K562 (cell line): Measurements from ENCODE around the gene STK4. TPM values are rescaled to one million over a fixed set of nuclear protein-coding genes. Genes with fewer than 3 reads are reported as not detected.

ENCODE experiments used
- CHD2 ChIP-seq: IDR thresholded peaks from 2 replicates; pipeline ENCODE4 v1.6.1; 2011; ENCODE audit warnings: low read depth, low read length
- ESRRA ChIP-seq: fragments of 450-650 bp; IDR thresholded peaks from 2 replicates; pipeline ENCODE4 v1.6.1; 2014; ENCODE audit warnings: low read depth, mild to moderate bottlenecking, moderate library complexity, borderline replicate concordance
- FOXJ2 ChIP-seq: fragments of 200-800 bp; sonication (Bioruptor generic); IDR thresholded peaks from 2 replicates; pipeline ENCODE4 v1.6.1; 2016; ENCODE audit warnings: missing genetic modification characterization, missing compliant biosample characterization
- GABPB1 ChIP-seq: sonication (generic); formaldehyde crosslinking; IDR thresholded peaks from 2 replicates; pipeline ENCODE4 v1.8.0; 2022; ENCODE audit warnings: mild to moderate bottlenecking, missing genetic modification reagents
- HDGF ChIP-seq: fragments of 450-650 bp; IDR thresholded peaks from 2 replicates; pipeline ENCODE4 v1.6.1; 2016
- IFI16 ChIP-seq: fragments of 250-450 bp; sonication (Bioruptor Pico); IDR thresholded peaks from 2 replicates; pipeline ENCODE4 v2.1.2; 2022; ENCODE audit warnings: mild to moderate bottlenecking, inconsistent platforms
- JUN ChIP-seq, 2 experiments: sonication (generic) in 1 of 2; formaldehyde crosslinking in 1 of 2; IDR thresholded peaks; 2 replicates each; pipeline versions ENCODE4 v1.6.1 to v1.8.0; 2012 to 2022; ENCODE audit warnings: borderline replicate concordance in 2 of 2, mild to moderate bottlenecking in 2 of 2, improper control_type of control experiment in 1 of 2, low read depth in 1 of 2, low read length in 1 of 2, missing genetic modification reagents in 1 of 2
- MEIS2 ChIP-seq: fragments of 450-650 bp; IDR thresholded peaks from 2 replicates; pipeline ENCODE4 v1.6.1; 2014; ENCODE audit warnings: mild to moderate bottlenecking; ENCODE audit not compliant: partially characterized antibody
- NELFE ChIP-seq: IDR thresholded peaks from 2 replicates; pipeline ENCODE4 v1.6.1; 2011; ENCODE audit warnings: mild to moderate bottlenecking; ENCODE audit not compliant: insufficient read depth, insufficient read length
- POLR2AphosphoS5 ChIP-seq: IDR thresholded peaks from 2 replicates; pipeline ENCODE4 v1.6.1; 2011; ENCODE audit warnings: mild to moderate bottlenecking, low read depth, low read length, moderate library complexity; ENCODE audit not compliant: control insufficient read depth, insufficient read depth
- RCOR1 ChIP-seq, 2 experiments: IDR thresholded peaks; 2 replicates each; pipeline ENCODE4 v1.6.1; 2012; ENCODE audit warnings: low read depth in 2 of 2, low read length in 2 of 2, borderline replicate concordance in 1 of 2, improper control_type of control experiment in 1 of 2
- SOX6 ChIP-seq: fragments of 450-650 bp; IDR thresholded peaks from 2 replicates; pipeline ENCODE4 v1.6.1; 2014; ENCODE audit warnings: mild to moderate bottlenecking
- polyA plus RNA-seq, 8 experiments: library from polyadenylated mRNA; depleted of rRNA in 4 of 8; stranded (reverse) in 5 of 8; unstranded in 3 of 8; fragments of >200 nt; fragmentation: Nextera tagmentation in 2 of 8; fragmentation: Illumina TruSeq in 1 of 8; extraction: Ambion mirVana in 2 of 8; extraction: Trizol in 1 of 8; gene quantifications; 2 replicates each; pipeline versions ENCODE4 v1.2.1 to v1.2.3, GENCODE V29; 2011 to 2014; ENCODE audit warnings: inconsistent platforms in 1 of 8, missing spikeins in 1 of 8
- total RNA-seq, 7 experiments: library from RNA; depleted of rRNA in 6 of 7; stranded (reverse); fragments of >200 nt in 6 of 7; fragmentation: Illumina TruSeq in 2 of 7; extraction: Trizol in 2 of 7; gene quantifications; 2 replicates each; pipeline versions ENCODE4 v1.2.1 to v1.2.3, GENCODE V29; 2011 to 2021; ENCODE audit warnings: low replicate concordance in 1 of 7
- TF ChIP-seq, protein P1 (sequence below): fragments of 450-650 bp; IDR thresholded peaks from 2 replicates; pipeline ENCODE4 v1.6.1; 2016; ENCODE audit warnings: mild to moderate bottlenecking
- TF ChIP-seq, protein P2 (sequence below): fragments of 200-800 bp; sonication (Bioruptor generic); IDR thresholded peaks from 2 replicates; pipeline ENCODE4 v1.6.1; 2017; ENCODE audit warnings: missing genetic modification characterization, missing compliant biosample characterization
- TF ChIP-seq, protein P3 (sequence below): sonication (generic); formaldehyde crosslinking; IDR thresholded peaks from 2 replicates; pipeline ENCODE4 v1.8.0; 2023; ENCODE audit warnings: mild to moderate bottlenecking, missing genetic modification reagents
- TF ChIP-seq, protein P4 (sequence below): IDR thresholded peaks from 3 replicates; pipeline ENCODE4 v1.6.1; 2011; ENCODE audit warnings: borderline replicate concordance, mild to moderate bottlenecking; ENCODE audit not compliant: insufficient read length, insufficient read depth

Gene STK4
- total and polyA plus RNA-seq, 9 of the 15 experiments (the other 6 are each of a cell fraction or from before 2014, with no cell fraction given), result 11.9 to 30.6 (median 22.2) TPM

DNA sequence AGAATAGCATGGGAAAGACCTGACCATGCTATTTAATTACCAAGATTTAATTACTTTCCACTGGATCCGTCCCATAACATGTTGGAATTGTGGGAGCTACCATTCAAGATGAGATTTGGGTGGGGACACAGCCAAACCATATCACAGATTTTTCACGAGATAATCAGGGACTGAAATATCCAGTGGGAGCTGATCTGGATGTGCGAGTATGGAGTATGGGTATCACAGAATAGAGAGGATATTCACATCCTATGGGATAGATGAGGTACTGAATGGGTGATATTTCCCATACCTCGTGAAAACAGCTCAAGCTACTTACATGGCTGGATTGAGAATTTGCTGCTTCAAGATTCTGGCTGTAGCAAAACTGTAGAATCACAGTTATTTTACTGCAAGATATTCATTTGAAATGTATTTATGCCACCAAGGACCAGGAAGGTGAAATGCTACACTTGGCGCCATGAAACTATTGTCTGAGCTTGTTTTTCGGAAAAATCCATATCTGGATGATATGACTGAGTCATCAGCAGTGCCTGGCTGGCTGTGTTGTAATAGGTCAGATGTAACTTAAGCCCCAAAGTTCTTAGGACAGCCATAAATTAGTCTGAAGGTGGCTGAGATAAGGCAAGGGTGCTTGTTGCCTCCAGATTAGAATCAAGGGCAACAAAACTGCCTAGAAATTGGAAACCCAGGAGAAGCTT lies 104.8 kb downstream of the STK4 start (continued):
- TF ChIP-seq IFI16 (no peak), CHD2 (no peak), HDGF (no peak), ESRRA (peak; percentile 85), JUN (IDR thresholded peaks at IDR 0.05; ENCODE audit: borderline replicate concordance, low read depth, low read length) (peak; percentile 95), JUN (CRISPR knock-in tag; IDR thresholded peaks at IDR 0.05; ENCODE audit: borderline replicate concordance) (no peak), MEIS2 (peak; percentile 100), POLR2AphosphoS5 (peak; percentile 34; the same call in 1 of the 2 replicates), NELFE (no peak), SOX6 (peak; percentile 97), FOXJ2 (tag) (peak; percentile 66; the same call in 1 of the 2 replicates), GABPB1 (CRISPR knock-in tag) (no peak), RCOR1 (IDR thresholded peaks at IDR 0.05; ENCODE audit: borderline replicate concordance in 1 of 2, low read depth in 2 of 2, low read length in 2 of 2) (peak in 1 of 2 experiments; percentile 96; a peak in 2 of 4 replicates)
- TF ChIP-seq, protein P1, sequence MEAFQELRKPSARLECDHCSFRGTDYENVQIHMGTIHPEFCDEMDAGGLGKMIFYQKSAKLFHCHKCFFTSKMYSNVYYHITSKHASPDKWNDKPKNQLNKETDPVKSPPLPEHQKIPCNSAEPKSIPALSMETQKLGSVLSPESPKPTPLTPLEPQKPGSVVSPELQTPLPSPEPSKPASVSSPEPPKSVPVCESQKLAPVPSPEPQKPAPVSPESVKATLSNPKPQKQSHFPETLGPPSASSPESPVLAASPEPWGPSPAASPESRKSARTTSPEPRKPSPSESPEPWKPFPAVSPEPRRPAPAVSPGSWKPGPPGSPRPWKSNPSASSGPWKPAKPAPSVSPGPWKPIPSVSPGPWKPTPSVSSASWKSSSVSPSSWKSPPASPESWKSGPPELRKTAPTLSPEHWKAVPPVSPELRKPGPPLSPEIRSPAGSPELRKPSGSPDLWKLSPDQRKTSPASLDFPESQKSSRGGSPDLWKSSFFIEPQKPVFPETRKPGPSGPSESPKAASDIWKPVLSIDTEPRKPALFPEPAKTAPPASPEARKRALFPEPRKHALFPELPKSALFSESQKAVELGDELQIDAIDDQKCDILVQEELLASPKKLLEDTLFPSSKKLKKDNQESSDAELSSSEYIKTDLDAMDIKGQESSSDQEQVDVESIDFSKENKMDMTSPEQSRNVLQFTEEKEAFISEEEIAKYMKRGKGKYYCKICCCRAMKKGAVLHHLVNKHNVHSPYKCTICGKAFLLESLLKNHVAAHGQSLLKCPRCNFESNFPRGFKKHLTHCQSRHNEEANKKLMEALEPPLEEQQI, result 0 out of 2 replicates have a peak, but pooled peaks have one; percentile 40
- TF ChIP-seq, protein P2, sequence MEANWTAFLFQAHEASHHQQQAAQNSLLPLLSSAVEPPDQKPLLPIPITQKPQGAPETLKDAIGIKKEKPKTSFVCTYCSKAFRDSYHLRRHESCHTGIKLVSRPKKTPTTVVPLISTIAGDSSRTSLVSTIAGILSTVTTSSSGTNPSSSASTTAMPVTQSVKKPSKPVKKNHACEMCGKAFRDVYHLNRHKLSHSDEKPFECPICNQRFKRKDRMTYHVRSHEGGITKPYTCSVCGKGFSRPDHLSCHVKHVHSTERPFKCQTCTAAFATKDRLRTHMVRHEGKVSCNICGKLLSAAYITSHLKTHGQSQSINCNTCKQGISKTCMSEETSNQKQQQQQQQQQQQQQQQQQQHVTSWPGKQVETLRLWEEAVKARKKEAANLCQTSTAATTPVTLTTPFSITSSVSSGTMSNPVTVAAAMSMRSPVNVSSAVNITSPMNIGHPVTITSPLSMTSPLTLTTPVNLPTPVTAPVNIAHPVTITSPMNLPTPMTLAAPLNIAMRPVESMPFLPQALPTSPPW (CRISPR knock-in tag), result peak; percentile 43; the same call in 1 of the 2 replicates
- TF ChIP-seq, protein P3, sequence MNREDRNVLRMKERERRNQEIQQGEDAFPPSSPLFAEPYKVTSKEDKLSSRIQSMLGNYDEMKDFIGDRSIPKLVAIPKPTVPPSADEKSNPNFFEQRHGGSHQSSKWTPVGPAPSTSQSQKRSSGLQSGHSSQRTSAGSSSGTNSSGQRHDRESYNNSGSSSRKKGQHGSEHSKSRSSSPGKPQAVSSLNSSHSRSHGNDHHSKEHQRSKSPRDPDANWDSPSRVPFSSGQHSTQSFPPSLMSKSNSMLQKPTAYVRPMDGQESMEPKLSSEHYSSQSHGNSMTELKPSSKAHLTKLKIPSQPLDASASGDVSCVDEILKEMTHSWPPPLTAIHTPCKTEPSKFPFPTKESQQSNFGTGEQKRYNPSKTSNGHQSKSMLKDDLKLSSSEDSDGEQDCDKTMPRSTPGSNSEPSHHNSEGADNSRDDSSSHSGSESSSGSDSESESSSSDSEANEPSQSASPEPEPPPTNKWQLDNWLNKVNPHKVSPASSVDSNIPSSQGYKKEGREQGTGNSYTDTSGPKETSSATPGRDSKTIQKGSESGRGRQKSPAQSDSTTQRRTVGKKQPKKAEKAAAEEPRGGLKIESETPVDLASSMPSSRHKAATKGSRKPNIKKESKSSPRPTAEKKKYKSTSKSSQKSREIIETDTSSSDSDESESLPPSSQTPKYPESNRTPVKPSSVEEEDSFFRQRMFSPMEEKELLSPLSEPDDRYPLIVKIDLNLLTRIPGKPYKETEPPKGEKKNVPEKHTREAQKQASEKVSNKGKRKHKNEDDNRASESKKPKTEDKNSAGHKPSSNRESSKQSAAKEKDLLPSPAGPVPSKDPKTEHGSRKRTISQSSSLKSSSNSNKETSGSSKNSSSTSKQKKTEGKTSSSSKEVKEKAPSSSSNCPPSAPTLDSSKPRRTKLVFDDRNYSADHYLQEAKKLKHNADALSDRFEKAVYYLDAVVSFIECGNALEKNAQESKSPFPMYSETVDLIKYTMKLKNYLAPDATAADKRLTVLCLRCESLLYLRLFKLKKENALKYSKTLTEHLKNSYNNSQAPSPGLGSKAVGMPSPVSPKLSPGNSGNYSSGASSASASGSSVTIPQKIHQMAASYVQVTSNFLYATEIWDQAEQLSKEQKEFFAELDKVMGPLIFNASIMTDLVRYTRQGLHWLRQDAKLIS, result no peak
- TF ChIP-seq, protein P4, sequence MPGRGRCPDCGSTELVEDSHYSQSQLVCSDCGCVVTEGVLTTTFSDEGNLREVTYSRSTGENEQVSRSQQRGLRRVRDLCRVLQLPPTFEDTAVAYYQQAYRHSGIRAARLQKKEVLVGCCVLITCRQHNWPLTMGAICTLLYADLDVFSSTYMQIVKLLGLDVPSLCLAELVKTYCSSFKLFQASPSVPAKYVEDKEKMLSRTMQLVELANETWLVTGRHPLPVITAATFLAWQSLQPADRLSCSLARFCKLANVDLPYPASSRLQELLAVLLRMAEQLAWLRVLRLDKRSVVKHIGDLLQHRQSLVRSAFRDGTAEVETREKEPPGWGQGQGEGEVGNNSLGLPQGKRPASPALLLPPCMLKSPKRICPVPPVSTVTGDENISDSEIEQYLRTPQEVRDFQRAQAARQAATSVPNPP, result no peak
